K562 (cell line): ENCODE data around the gene ARID3A. TPM values are rescaled to one million over a fixed set of nuclear protein-coding genes. Genes with fewer than 3 reads are reported as not detected.
A peak's percentile ranks its signal among the peaks of the same experiment; 100 is the strongest.

ENCODE experiments used
- ATF1 ChIP-seq, 2 experiments: fragments of 450-650 bp in 1 of 2; IDR thresholded peaks; 2 replicates each; pipeline ENCODE4 v1.6.1; 2016; ENCODE audit warnings: missing compliant biosample characterization in 1 of 2, missing genetic modification characterization in 1 of 2
- ATF3 ChIP-seq, 2 experiments: fragments of 450-650 bp in 1 of 2; sonication (generic) in 1 of 2; formaldehyde crosslinking in 1 of 2; IDR thresholded peaks in 1 of 2; conservative IDR thresholded peaks in 1 of 2; 2 replicates each; pipeline versions ENCODE4 v1.6.1 to v1.8.1; 2016 to 2023; ENCODE audit warnings: mild to moderate bottlenecking in 2 of 2, moderate library complexity in 2 of 2, inconsistent platforms in 1 of 2, missing genetic modification reagents in 1 of 2
- CCNT2 ChIP-seq: IDR thresholded peaks from 2 replicates; pipeline ENCODE4 v1.6.1; 2011; ENCODE audit warnings: borderline replicate concordance, low read depth, mild to moderate bottlenecking, moderate library complexity, mixed read lengths, low read length; ENCODE audit not compliant: insufficient read length; ENCODE audit errors: extremely low read depth
- CXXC5 ChIP-seq: fragments of 250-450 bp; sonication (Bioruptor Pico); IDR thresholded peaks from 2 replicates; pipeline ENCODE4 v1.8.0; 2022; ENCODE audit warnings: inconsistent platforms, mild to moderate bottlenecking, moderate library complexity
- EP400 ChIP-seq: fragments of 450-650 bp; IDR thresholded peaks from 2 replicates; pipeline ENCODE4 v1.6.1; 2017; ENCODE audit warnings: antibody characterized with exemption, mild to moderate bottlenecking, moderate library complexity
- FOXM1 ChIP-seq, 2 experiments: fragments of 450-650 bp in 1 of 2; sonication (generic) in 1 of 2; formaldehyde crosslinking in 1 of 2; IDR thresholded peaks; 2 replicates each; pipeline versions ENCODE4 v1.6.1 to v1.9.0; 2017 to 2022; ENCODE audit warnings: low read depth in 2 of 2, mild to moderate bottlenecking in 2 of 2, missing genetic modification reagents in 1 of 2, moderate library complexity in 1 of 2
- IFI16 ChIP-seq: fragments of 250-450 bp; sonication (Bioruptor Pico); IDR thresholded peaks from 2 replicates; pipeline ENCODE4 v2.1.2; 2022; ENCODE audit warnings: mild to moderate bottlenecking, inconsistent platforms
- MEIS2 ChIP-seq: fragments of 450-650 bp; IDR thresholded peaks from 2 replicates; pipeline ENCODE4 v1.6.1; 2014; ENCODE audit warnings: mild to moderate bottlenecking; ENCODE audit not compliant: partially characterized antibody
- NONO ChIP-seq, 2 experiments: fragments of 200-400 bp in 1 of 2; fragments of 450-650 bp in 1 of 2; formaldehyde crosslinking in 1 of 2; IDR thresholded peaks; 2 replicates each; pipeline ENCODE4 v1.6.1; 2017; ENCODE audit warnings: low read depth in 2 of 2, mild to moderate bottlenecking in 2 of 2, moderate library complexity in 2 of 2, low read length in 1 of 2
- PTBP1 ChIP-seq: fragments of 200-400 bp; formaldehyde crosslinking; IDR thresholded peaks from 2 replicates; pipeline ENCODE4 v1.6.1; 2017; ENCODE audit warnings: low read depth, low read length
- SMAD4 ChIP-seq: fragments of 250-450 bp; sonication (Bioruptor Pico); conservative IDR thresholded peaks from 2 replicates; pipeline ENCODE4 v1.8.0; 2021; ENCODE audit warnings: inconsistent platforms, mild to moderate bottlenecking, moderate library complexity
- SOX6 ChIP-seq: fragments of 450-650 bp; IDR thresholded peaks from 2 replicates; pipeline ENCODE4 v1.6.1; 2014; ENCODE audit warnings: mild to moderate bottlenecking
- SPI1 ChIP-seq: IDR thresholded peaks from 2 replicates; pipeline ENCODE4 v1.6.1; 2011; ENCODE audit warnings: low read depth, low read length, control low read depth, borderline replicate concordance
- STAT5A ChIP-seq: IDR thresholded peaks from 2 replicates; pipeline ENCODE4 v1.6.1; 2012; ENCODE audit warnings: low read length, inconsistent platforms, borderline replicate concordance
- TCF3 ChIP-seq: sonication (generic); formaldehyde crosslinking; IDR thresholded peaks from 2 replicates; pipeline ENCODE4 v1.4.0; 2020; ENCODE audit warnings: mild to moderate bottlenecking, missing genetic modification reagents
- TCF7 ChIP-seq: sonication (generic); IDR thresholded peaks from 2 replicates; pipeline ENCODE4 v1.6.1; 2016; ENCODE audit warnings: antibody characterized with exemption, borderline replicate concordance
- TFAP4 ChIP-seq: sonication (generic); formaldehyde crosslinking; IDR thresholded peaks from 2 replicates; pipeline ENCODE4 v1.8.0; 2022; ENCODE audit warnings: missing genetic modification reagents, mild to moderate bottlenecking, moderate library complexity, borderline replicate concordance
- YY1 ChIP-seq, 3 experiments: IDR thresholded peaks; 2 replicates each; pipeline ENCODE4 v1.6.1; 2011; ENCODE audit warnings: low read length in 2 of 3, mild to moderate bottlenecking in 2 of 3, moderate library complexity in 2 of 3, borderline replicate concordance in 1 of 3, control low read depth in 1 of 3, low read depth in 1 of 3; ENCODE audit not compliant: insufficient read depth in 3 of 3, insufficient replicate concordance in 2 of 3, control insufficient read depth in 1 of 3, insufficient read length in 1 of 3; ENCODE audit errors: extremely low read depth in 1 of 3
- ZFP91 ChIP-seq: sonication (generic); formaldehyde crosslinking; IDR thresholded peaks from 2 replicates; pipeline ENCODE4 v1.8.0; 2022; ENCODE audit warnings: mild to moderate bottlenecking, missing genetic modification reagents
- ZFX ChIP-seq: sonication (generic); formaldehyde crosslinking; IDR thresholded peaks from 2 replicates; pipeline ENCODE4 v1.8.0; 2022; ENCODE audit warnings: mild to moderate bottlenecking, missing genetic modification reagents, moderate library complexity
- ZSCAN29 ChIP-seq: fragments of 450-650 bp; IDR thresholded peaks from 2 replicates; pipeline ENCODE4 v1.6.1; 2017
- polyA plus RNA-seq, 8 experiments: library from polyadenylated mRNA; depleted of rRNA in 4 of 8; stranded (reverse) in 5 of 8; unstranded in 3 of 8; fragments of >200 nt; fragmentation: Nextera tagmentation in 2 of 8; fragmentation: Illumina TruSeq in 1 of 8; extraction: Ambion mirVana in 2 of 8; extraction: Trizol in 1 of 8; gene quantifications; 2 replicates each; pipeline versions ENCODE4 v1.2.1 to v1.2.3, GENCODE V29; 2011 to 2014; ENCODE audit warnings: inconsistent platforms in 1 of 8, missing spikeins in 1 of 8
- total RNA-seq, 7 experiments: library from RNA; depleted of rRNA in 6 of 7; stranded (reverse); fragments of >200 nt in 6 of 7; fragmentation: Illumina TruSeq in 2 of 7; extraction: Trizol in 2 of 7; gene quantifications; 2 replicates each; pipeline versions ENCODE4 v1.2.1 to v1.2.3, GENCODE V29; 2011 to 2021; ENCODE audit warnings: low replicate concordance in 1 of 7

The ARID3A gene
- total and polyA plus RNA-seq, 9 of the 15 experiments (the other 6 are each of a cell fraction or from before 2014, with no cell fraction given), result 1.4 to 118 (median 31.2) TPM

- TF ChIP-seq SMAD4 (CRISPR knock-in tag), result 0 out of 2 replicates have a peak, but pooled peaks have one; percentile 23
- peak; percentile 26; the same call in 1 of the 2 replicates for TF ChIP-seq ATF1 (CRISPR knock-in tag; IDR thresholded peaks at IDR 0.05)
- no peak; the same call in 1 of the 2 replicates for TF ChIP-seq ATF1 (tag; IDR thresholded peaks at IDR 0.05)
- peak; percentile 94 for TF ChIP-seq ZFP91 (CRISPR knock-in tag)
- TF ChIP-seq STAT5A, result no peak
- TF ChIP-seq CCNT2, result peak; percentile 65
- peak; percentile 55; the same call in 1 of the 2 replicates for TF ChIP-seq EP400
- peak in 2 of 3 experiments; percentile 38 to 75 for TF ChIP-seq YY1 (IDR thresholded peaks at IDR 0.05; ENCODE audit: borderline replicate concordance in 1 of 3, control insufficient read depth in 1 of 3, extremely low read depth in 1 of 3, insufficient read depth in 3 of 3, insufficient read length in 1 of 3, insufficient replicate concordance in 2 of 3, low read depth in 1 of 3, low read length in 2 of 3)
- TF ChIP-seq ZSCAN29, result peak; percentile 58; the same call in 1 of the 2 replicates
- peak; percentile 59 for TF ChIP-seq TFAP4 (CRISPR knock-in tag)
- peak; percentile 88 for TF ChIP-seq FOXM1 (IDR thresholded peaks at IDR 0.05; ENCODE audit: low read depth)
- TF ChIP-seq FOXM1 (CRISPR knock-in tag; IDR thresholded peaks at IDR 0.05; ENCODE audit: low read depth), result 0 out of 2 replicates have a peak, but pooled peaks have one; percentile 11
- peak; percentile 13 for TF ChIP-seq CXXC5
- no peak for TF ChIP-seq PTBP1
- TF ChIP-seq SPI1, result peak; percentile 75
- 0 out of 2 replicates have a peak, but pooled peaks have one; percentile 40 for TF ChIP-seq SOX6
- 0 out of 2 replicates have a peak, but pooled peaks have one; percentile 26 for TF ChIP-seq TCF7
- TF ChIP-seq IFI16, result no peak
- 0 out of 4 replicates have a peak, but pooled peaks of 1 of the 2 experiments have one; percentile 10 for TF ChIP-seq NONO (IDR thresholded peaks at IDR 0.05; ENCODE audit: low read depth in 2 of 2, low read length in 1 of 2)
- TF ChIP-seq ZFX (CRISPR knock-in tag), result peak; percentile 23; the same call in 1 of the 2 replicates
- TF ChIP-seq TCF3 (CRISPR knock-in tag), result no peak
- peak; percentile 72 for TF ChIP-seq MEIS2
- no peak; the same call in 1 of the 2 replicates for TF ChIP-seq ATF3 (IDR thresholded peaks at IDR 0.05)
- TF ChIP-seq ATF3 (CRISPR knock-in tag; conservative IDR thresholded peaks at IDR 0.05), result 0 out of 2 replicates have a peak, but pooled peaks have one; percentile 34
Observed at GRCh38 chr19:925526-926322, at the start of gene ARID3A (continued).
